Liver (tissue), 9 donors: ENCODE data around the gene PRDX6. TPM values are rescaled to one million over a fixed set of nuclear protein-coding genes. Genes with fewer than 3 reads are reported as not detected.
A peak's percentile ranks its signal among the peaks of the same experiment; 100 is the strongest.

Experiments used
- DNase-seq: peaks from one replicate; pipeline ENCODE4 v3.0.0-alpha.2; 2017; ENCODE audit warnings: low spot score
- H3K27ac ChIP-seq, 2 donors: one replicate each; pipeline ENCODE4 v1.7.0; 2013; ENCODE audit warnings: inconsistent platforms in 2 of 2, low read length in 2 of 2, control low read depth in 1 of 2, low read depth in 1 of 2, mild to moderate bottlenecking in 1 of 2
- H3K27me3 ChIP-seq, 4 donors: one replicate each; pipeline versions ENCODE4 v1.6.1 to v1.7.0; 2013; ENCODE audit warnings: low read length in 3 of 4, inconsistent platforms in 1 of 4, mild to moderate bottlenecking in 1 of 4, moderate library complexity in 1 of 4; ENCODE audit not compliant: control insufficient read depth in 4 of 4, insufficient read depth in 4 of 4
- H3K36me3 ChIP-seq, 4 donors: one replicate each; pipeline versions ENCODE4 v1.6.1 to v1.7.0; 2013; ENCODE audit warnings: low read length in 3 of 4, mild to moderate bottlenecking in 3 of 4, low read depth in 1 of 4, moderate library complexity in 1 of 4; ENCODE audit not compliant: control insufficient read depth in 4 of 4, insufficient read depth in 3 of 4
- H3K4me1 ChIP-seq, 4 donors: one replicate each; pipeline versions ENCODE4 v1.6.1 to v1.7.0; 2013; ENCODE audit warnings: low read length in 3 of 4, mild to moderate bottlenecking in 3 of 4, moderate library complexity in 1 of 4; ENCODE audit not compliant: control insufficient read depth in 4 of 4, insufficient read depth in 4 of 4
- H3K4me3 ChIP-seq, 3 donors: one replicate each; pipeline versions ENCODE4 v1.6.1 to v1.7.0; 2013; ENCODE audit warnings: low read length in 3 of 3, control low read depth in 1 of 3, low read depth in 1 of 3, mild to moderate bottlenecking in 1 of 3
- H3K9ac ChIP-seq, 2 donors: one replicate each; pipeline ENCODE4 v1.7.0; 2013; ENCODE audit warnings: low read length in 2 of 2, mild to moderate bottlenecking in 2 of 2, moderate library complexity in 2 of 2, control low read depth in 1 of 2, low read depth in 1 of 2
- H3K9me3 ChIP-seq, 4 donors: one replicate each; pipeline versions ENCODE4 v1.6.1 to v1.7.0; 2013; ENCODE audit warnings: low read length in 3 of 4; ENCODE audit not compliant: control insufficient read depth in 4 of 4
- ATF3 ChIP-seq: IDR thresholded peaks from 2 replicates; pipeline ENCODE4 v1.6.1; 2016; ENCODE audit warnings: antibody characterized with exemption
- CTCF ChIP-seq: fragments of 150-350 bp; IDR thresholded peaks from 2 replicates; pipeline ENCODE4 v1.5.1; 2017; ENCODE audit warnings: improper control_type of control experiment, low read depth, low read length; ENCODE audit not compliant: missing input control
- EGR1 ChIP-seq, 2 donors: IDR thresholded peaks; 2 replicates each; pipeline ENCODE4 v1.6.1; 2016 to 2018; ENCODE audit warnings: antibody characterized with exemption in 2 of 2, low read depth in 2 of 2
- FOXA1 ChIP-seq: IDR thresholded peaks from 2 replicates; pipeline ENCODE4 v1.6.1; 2016; ENCODE audit warnings: antibody characterized with exemption
- HNF4A ChIP-seq, 2 donors: conservative IDR thresholded peaks; 2 replicates each; pipeline ENCODE4 v1.6.1; 2016; ENCODE audit warnings: antibody characterized with exemption in 2 of 2, mild to moderate bottlenecking in 2 of 2
- HNF4G ChIP-seq: IDR thresholded peaks from 2 replicates; pipeline ENCODE4 v1.6.1; 2016; ENCODE audit warnings: antibody characterized with exemption
- JUND ChIP-seq, 2 donors: IDR thresholded peaks; 2 replicates each; pipeline ENCODE4 v1.6.1; 2016; ENCODE audit warnings: antibody characterized with exemption in 2 of 2
- MAX ChIP-seq: IDR thresholded peaks from 2 replicates; pipeline ENCODE4 v1.6.1; 2016; ENCODE audit warnings: antibody characterized with exemption
- RAD21 ChIP-seq, 2 donors: IDR thresholded peaks; 2 replicates each; pipeline ENCODE4 v1.6.1; 2016; ENCODE audit warnings: antibody characterized with exemption in 2 of 2, mild to moderate bottlenecking in 2 of 2
- REST ChIP-seq: IDR thresholded peaks from 2 replicates; pipeline ENCODE4 v1.6.1; 2016; ENCODE audit warnings: antibody characterized with exemption, mild to moderate bottlenecking
- RXRA ChIP-seq, 2 donors: IDR thresholded peaks; 2 replicates each; pipeline ENCODE4 v1.6.1; 2017 to 2018; ENCODE audit warnings: antibody characterized with exemption in 2 of 2, mild to moderate bottlenecking in 1 of 2
- SP1 ChIP-seq: IDR thresholded peaks from 2 replicates; pipeline ENCODE4 v1.6.1; 2018; ENCODE audit warnings: antibody characterized with exemption, mild to moderate bottlenecking
- TAF1 ChIP-seq: conservative IDR thresholded peaks from 2 replicates; pipeline ENCODE4 v1.6.1; 2016; ENCODE audit warnings: antibody characterized with exemption, mild to moderate bottlenecking
- YY1 ChIP-seq: IDR thresholded peaks from 2 replicates; pipeline ENCODE4 v1.6.1; 2016; ENCODE audit warnings: antibody characterized with exemption, mild to moderate bottlenecking
- ZBTB33 ChIP-seq: IDR thresholded peaks from 2 replicates; pipeline ENCODE4 v1.6.1; 2016; ENCODE audit warnings: antibody characterized with exemption
- WGBS: extraction: QIAGEN DNeasy Blood & Tissue Kit; methylation state at CpG from one replicate; pipeline ENCODE4 v1.1.7; 2013; 5-methylcytosine and 5-hydroxymethylcytosine counted together
- polyA plus RNA-seq, 2 donors: library from polyadenylated mRNA; stranded (reverse) in 1 of 2; unstranded in 1 of 2; fragments of 200-250 nt in 1 of 2; fragments of >200 nt in 1 of 2; fragmentation: Nextera tagmentation in 1 of 2; extraction: Ambion mirVana in 1 of 2; gene quantifications; one replicate each; pipeline versions ENCODE4 v1.2.1 to v1.2.3, GENCODE V29; 2013 to 2015
- total RNA-seq, 2 donors: library from RNA; depleted of rRNA; stranded (reverse); fragments of >200 nt; gene quantifications; one replicate each; pipeline ENCODE4 v1.2.3, GENCODE V29; 2014
- donor health status: healthy.
- donor health status: healthy.
- donor health status: healthy.
- donor health status: healthy.
- donor health status: healthy.

PRDX6 gene
- total and polyA plus RNA-seq, 4 donors: 147 to 370 (median 240) TPM

- no peaks in the 10 kb centered on the region for H3K36me3 ChIP-seq
- H3K9ac ChIP-seq: peak overlapping the region in 1 of 2 donors; percentile 56
- TF ChIP-seq TAF1 (no peak), JUND (IDR thresholded peaks at IDR 0.05) (peak in 1 of 2 donors; percentile 11), RAD21 (IDR thresholded peaks at IDR 0.05) (peak; percentile 57 to 72), RXRA (IDR thresholded peaks at IDR 0.05) (peak in 1 of 2 donors; percentile 44), HNF4A (conservative IDR thresholded peaks at IDR 0.05) (no peak), ATF3 (peak; percentile 12), YY1 (peak; percentile 43), CTCF (peak; percentile 44), SP1 (peak; percentile 56), REST (peak; percentile 24), EGR1 (IDR thresholded peaks at IDR 0.05; ENCODE audit: low read depth in 2 of 2) (no peak)
- DNase-seq: peak; percentile 82
- peak overlapping the region; percentile 49 to 73 for H3K27ac ChIP-seq
- H3K27me3 ChIP-seq: no peaks in the 10 kb centered on the region
- H3K4me3 ChIP-seq: no peak overlapping the region
- H3K9me3 ChIP-seq: no peaks in the 10 kb centered on the region
- 31% methylated on average over 15 of the region's 15 CpGs for WGBS
- H3K4me1 ChIP-seq: peaks cover 0 to 9% (median 5%) of the 10 kb centered on the region in 4 donors
These were observed 47.4 kb upstream of the PRDX6 start for GRCh38 chr1:173429471-173430402.

GRCh38 chr1:173430677-173431303 lies 46.3 kb upstream of the PRDX6 start:
- Histone ChIP-seq H3K4me1 (peaks cover 0 to 9% (median 5%) of the 10 kb centered on the region in 4 donors), H3K27me3 (no peaks in the 10 kb centered on the region), H3K4me3 (no peak overlapping the region), H3K9me3 (no peaks in the 10 kb centered on the region), H3K36me3 (no peaks in the 10 kb centered on the region), H3K9ac (no peak overlapping the region), H3K27ac (no peak overlapping the region)
- no peak for TF ChIP-seq JUND (IDR thresholded peaks at IDR 0.05)
- no peak for TF ChIP-seq ZBTB33
- no peak for TF ChIP-seq CTCF
- TF ChIP-seq FOXA1: no peak
- TF ChIP-seq HNF4A (conservative IDR thresholded peaks at IDR 0.05): no peak
- TF ChIP-seq MAX: no peak
- no peak for TF ChIP-seq HNF4G
- WGBS: 4% methylated on average over 2 of the region's 2 CpGs
- DNase-seq: no peak
